Ishikawa (cell line): Measurements from ENCODE around the gene HPCAL4.

ENCODE experiments used
- CREB1 ChIP-seq: IDR thresholded peaks from 2 replicates; pipeline ENCODE4 v1.6.1; 2012; ENCODE audit warnings: low read depth
- EGR1 ChIP-seq: IDR thresholded peaks from 2 replicates; pipeline ENCODE4 v1.6.1; 2012
- EP300 ChIP-seq: IDR thresholded peaks from 2 replicates; pipeline ENCODE4 v1.6.1; 2012; ENCODE audit warnings: borderline replicate concordance
- RAD21 ChIP-seq: IDR thresholded peaks from 2 replicates; pipeline ENCODE4 v1.6.1; 2012; ENCODE audit warnings: low read depth
- TAF1 ChIP-seq: IDR thresholded peaks from 2 replicates; pipeline ENCODE4 v1.6.1; 2012; ENCODE audit warnings: low read depth, mild to moderate bottlenecking
- TEAD4 ChIP-seq: IDR thresholded peaks from 2 replicates; pipeline ENCODE4 v1.6.1; 2012
- YY1 ChIP-seq: IDR thresholded peaks from 2 replicates; pipeline ENCODE4 v1.6.1; 2012; ENCODE audit warnings: low read depth
- TF ChIP-seq, protein P1 (sequence below): IDR thresholded peaks from 2 replicates; pipeline ENCODE4 v1.6.1; 2012; ENCODE audit warnings: low read depth, mild to moderate bottlenecking
- TF ChIP-seq, protein P2 (sequence below): IDR thresholded peaks from 2 replicates; pipeline ENCODE4 v1.6.1; 2012
- TF ChIP-seq, protein P3 (sequence below): IDR thresholded peaks from 2 replicates; pipeline ENCODE4 v1.6.1; 2012

DNA sequence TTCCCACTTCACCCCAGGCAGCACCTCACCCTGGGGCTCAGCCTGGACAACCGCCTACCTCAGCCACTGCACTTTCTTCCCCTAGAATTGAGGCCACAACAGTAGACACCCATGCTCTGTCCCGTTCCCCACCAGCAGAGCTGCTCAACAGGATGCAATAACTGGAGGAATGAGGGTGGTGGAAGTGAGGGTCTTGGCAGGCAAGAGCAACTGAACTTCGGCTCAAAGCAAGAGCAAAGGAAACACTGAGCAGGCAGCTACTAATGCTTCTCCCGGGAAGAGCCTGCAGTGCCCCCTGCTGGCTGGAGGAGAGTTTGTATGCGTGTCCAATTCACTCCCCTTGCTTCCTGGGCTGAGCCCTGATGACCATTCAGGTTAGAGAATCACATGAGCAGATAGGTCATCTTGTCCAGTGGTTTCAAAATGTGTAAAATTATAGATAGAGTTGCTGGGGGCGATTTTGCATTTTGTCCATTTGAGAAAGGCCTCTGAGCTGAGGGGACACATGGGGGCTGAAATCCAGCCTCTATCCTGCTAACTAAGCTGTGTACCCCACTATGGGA is 33.2 kb downstream of the HPCAL4 start:
- TF ChIP-seq, protein P1, sequence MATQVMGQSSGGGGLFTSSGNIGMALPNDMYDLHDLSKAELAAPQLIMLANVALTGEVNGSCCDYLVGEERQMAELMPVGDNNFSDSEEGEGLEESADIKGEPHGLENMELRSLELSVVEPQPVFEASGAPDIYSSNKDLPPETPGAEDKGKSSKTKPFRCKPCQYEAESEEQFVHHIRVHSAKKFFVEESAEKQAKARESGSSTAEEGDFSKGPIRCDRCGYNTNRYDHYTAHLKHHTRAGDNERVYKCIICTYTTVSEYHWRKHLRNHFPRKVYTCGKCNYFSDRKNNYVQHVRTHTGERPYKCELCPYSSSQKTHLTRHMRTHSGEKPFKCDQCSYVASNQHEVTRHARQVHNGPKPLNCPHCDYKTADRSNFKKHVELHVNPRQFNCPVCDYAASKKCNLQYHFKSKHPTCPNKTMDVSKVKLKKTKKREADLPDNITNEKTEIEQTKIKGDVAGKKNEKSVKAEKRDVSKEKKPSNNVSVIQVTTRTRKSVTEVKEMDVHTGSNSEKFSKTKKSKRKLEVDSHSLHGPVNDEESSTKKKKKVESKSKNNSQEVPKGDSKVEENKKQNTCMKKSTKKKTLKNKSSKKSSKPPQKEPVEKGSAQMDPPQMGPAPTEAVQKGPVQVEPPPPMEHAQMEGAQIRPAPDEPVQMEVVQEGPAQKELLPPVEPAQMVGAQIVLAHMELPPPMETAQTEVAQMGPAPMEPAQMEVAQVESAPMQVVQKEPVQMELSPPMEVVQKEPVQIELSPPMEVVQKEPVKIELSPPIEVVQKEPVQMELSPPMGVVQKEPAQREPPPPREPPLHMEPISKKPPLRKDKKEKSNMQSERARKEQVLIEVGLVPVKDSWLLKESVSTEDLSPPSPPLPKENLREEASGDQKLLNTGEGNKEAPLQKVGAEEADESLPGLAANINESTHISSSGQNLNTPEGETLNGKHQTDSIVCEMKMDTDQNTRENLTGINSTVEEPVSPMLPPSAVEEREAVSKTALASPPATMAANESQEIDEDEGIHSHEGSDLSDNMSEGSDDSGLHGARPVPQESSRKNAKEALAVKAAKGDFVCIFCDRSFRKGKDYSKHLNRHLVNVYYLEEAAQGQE, result no peak
- TF ChIP-seq, protein P2, sequence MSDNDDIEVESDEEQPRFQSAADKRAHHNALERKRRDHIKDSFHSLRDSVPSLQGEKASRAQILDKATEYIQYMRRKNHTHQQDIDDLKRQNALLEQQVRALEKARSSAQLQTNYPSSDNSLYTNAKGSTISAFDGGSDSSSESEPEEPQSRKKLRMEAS, result peak; percentile 18; the same call in 1 of the 2 replicates
- TF ChIP-seq, protein P3, sequence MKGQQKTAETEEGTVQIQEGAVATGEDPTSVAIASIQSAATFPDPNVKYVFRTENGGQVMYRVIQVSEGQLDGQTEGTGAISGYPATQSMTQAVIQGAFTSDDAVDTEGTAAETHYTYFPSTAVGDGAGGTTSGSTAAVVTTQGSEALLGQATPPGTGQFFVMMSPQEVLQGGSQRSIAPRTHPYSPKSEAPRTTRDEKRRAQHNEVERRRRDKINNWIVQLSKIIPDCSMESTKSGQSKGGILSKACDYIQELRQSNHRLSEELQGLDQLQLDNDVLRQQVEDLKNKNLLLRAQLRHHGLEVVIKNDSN, result 0 out of 2 replicates have a peak, but pooled peaks have one; percentile 13
- TF ChIP-seq EGR1, result no peak
- TF ChIP-seq TAF1, result no peak
- TF ChIP-seq EP300, result no peak
- no peak for TF ChIP-seq YY1
- TF ChIP-seq TEAD4, result no peak
- TF ChIP-seq CREB1, result no peak
- peak; percentile 70 for TF ChIP-seq RAD21
